Mesenchymal stem cell (in vitro differentiated cells and primary cell): ENCODE data around the gene FZD7.

ENCODE experiments used
- DNase-seq: peaks from one replicate; pipeline ENCODE4 v3.0.0-alpha.2; 2013
- H2AFZ ChIP-seq: one replicate; pipeline ENCODE4 v1.6.1; 2013; ENCODE audit warnings: low read depth, mild to moderate bottlenecking, control low read depth, inconsistent platforms, low read length, moderate library complexity
- H2AK5ac ChIP-seq: 2 replicates; pipeline ENCODE4 v1.6.1; 2013; ENCODE audit warnings: low read length, moderate library complexity, mild to moderate bottlenecking, inconsistent platforms; ENCODE audit not compliant: severe bottlenecking
- H2BK120ac ChIP-seq: one replicate; pipeline ENCODE4 v1.6.1; 2013; ENCODE audit warnings: low read depth, mild to moderate bottlenecking, inconsistent platforms, low read length, moderate library complexity
- H2BK12ac ChIP-seq, 2 experiments: one replicate each; pipeline ENCODE4 v1.6.1; 2013; ENCODE audit warnings: inconsistent platforms in 2 of 2, low read length in 2 of 2, mild to moderate bottlenecking in 2 of 2, moderate library complexity in 2 of 2, control low read depth in 1 of 2
- H2BK15ac ChIP-seq: one replicate; pipeline ENCODE4 v1.6.1; 2013; ENCODE audit warnings: mild to moderate bottlenecking, low read depth, inconsistent platforms; ENCODE audit not compliant: poor library complexity, severe bottlenecking
- H2BK5ac ChIP-seq: 2 replicates; pipeline ENCODE4 v1.6.1; 2013; ENCODE audit warnings: low read depth, mild to moderate bottlenecking, low read length, control low read depth, inconsistent platforms; ENCODE audit not compliant: poor library complexity, severe bottlenecking
- H3K14ac ChIP-seq, 2 experiments: one replicate each; pipeline ENCODE4 v1.6.1; 2013; ENCODE audit warnings: inconsistent platforms in 2 of 2, low read length in 2 of 2, control low read depth in 1 of 2, mild to moderate bottlenecking in 1 of 2, moderate library complexity in 1 of 2
- H3K18ac ChIP-seq, 2 experiments: one replicate each; pipeline ENCODE4 v1.6.1; 2013; ENCODE audit warnings: inconsistent platforms in 2 of 2, low read length in 2 of 2, control low read depth in 1 of 2, low read depth in 1 of 2, mild to moderate bottlenecking in 1 of 2
- H3K23ac ChIP-seq, 2 experiments: one replicate each; pipeline ENCODE4 v1.6.1; 2013; ENCODE audit warnings: inconsistent platforms in 2 of 2, low read length in 2 of 2, mild to moderate bottlenecking in 2 of 2, moderate library complexity in 2 of 2, control low read depth in 1 of 2
- H3K27ac ChIP-seq: 2 replicates; pipeline ENCODE4 v1.5.1; 2013; ENCODE audit warnings: mild to moderate bottlenecking, moderate library complexity, low read length, control low read depth, inconsistent platforms; ENCODE audit not compliant: poor library complexity, severe bottlenecking
- H3K27me3 ChIP-seq, 2 experiments: 2 replicates each; pipeline versions ENCODE4 v1.6.1 to v1.7.0; 2013; ENCODE audit warnings: low read length in 2 of 2, mild to moderate bottlenecking in 2 of 2, moderate library complexity in 2 of 2, control low read depth in 1 of 2, inconsistent platforms in 1 of 2; ENCODE audit not compliant: control insufficient read depth in 1 of 2, insufficient read depth in 1 of 2
- H3K36me3 ChIP-seq, 2 experiments: 2 replicates each; pipeline versions ENCODE4 v1.6.1 to v1.7.0; 2013; ENCODE audit warnings: low read length in 2 of 2, control low read depth in 1 of 2, inconsistent platforms in 1 of 2, low read depth in 1 of 2, mild to moderate bottlenecking in 1 of 2; ENCODE audit not compliant: insufficient read depth in 2 of 2, control insufficient read depth in 1 of 2
- H3K4ac ChIP-seq, 2 experiments: one replicate each; pipeline ENCODE4 v1.6.1; 2013; ENCODE audit warnings: inconsistent platforms in 2 of 2, low read length in 2 of 2, mild to moderate bottlenecking in 2 of 2, moderate library complexity in 2 of 2, control low read depth in 1 of 2, low read depth in 1 of 2
- H3K4me1 ChIP-seq: 2 replicates; pipeline ENCODE4 v1.6.1; 2013; ENCODE audit warnings: low read depth, low read length, control low read depth; ENCODE audit not compliant: control insufficient read depth, insufficient read depth
- H3K4me2 ChIP-seq: 2 replicates; pipeline ENCODE4 v1.6.1; 2013; ENCODE audit warnings: low read length, mild to moderate bottlenecking, inconsistent platforms; ENCODE audit not compliant: poor library complexity, severe bottlenecking
- H3K4me3 ChIP-seq, 2 experiments: 2 replicates each; pipeline versions ENCODE4 v1.5.1 to v1.7.0; 2013; ENCODE audit warnings: low read length in 2 of 2, mild to moderate bottlenecking in 2 of 2, control low read depth in 1 of 2, low read depth in 1 of 2; ENCODE audit not compliant: insufficient read depth in 1 of 2
- H3K79me1 ChIP-seq: replicated peaks from 2 replicates; pipeline ENCODE4 v1.6.1; 2013; ENCODE audit warnings: mild to moderate bottlenecking, control low read depth, low read length, inconsistent platforms; ENCODE audit not compliant: poor library complexity, severe bottlenecking
- H3K9ac ChIP-seq: 2 replicates; pipeline ENCODE4 v1.7.0; 2013; ENCODE audit warnings: mild to moderate bottlenecking, low read length, moderate library complexity
- H3K9me3 ChIP-seq: 2 replicates; pipeline ENCODE4 v1.7.0; 2013; ENCODE audit warnings: mild to moderate bottlenecking, low read length; ENCODE audit not compliant: control insufficient read depth
- H4K8ac ChIP-seq: one replicate; pipeline ENCODE4 v1.6.1; 2013; ENCODE audit warnings: inconsistent platforms, mild to moderate bottlenecking, low read length, moderate library complexity
- H4K91ac ChIP-seq: one replicate; pipeline ENCODE4 v1.6.1; 2013; ENCODE audit warnings: mild to moderate bottlenecking, low read length, inconsistent platforms
- WGBS: methylation state at CpG from one replicate; pipeline ENCODE4 v1.1.7; 2013; ENCODE audit warnings: mixed read lengths; 5-methylcytosine and 5-hydroxymethylcytosine counted together

The FZD7 gene

GRCh38 chr2:202050652-202051051, 17.0 kb downstream of the FZD7 start:
- Histone ChIP-seq H2BK120ac (no peak overlapping the region), H2AFZ (no peak overlapping the region), H3K9me3 (no peaks in the 10 kb centered on the region), H3K4me1 (peaks cover 2% of the 10 kb centered on the region), H3K27ac (no peak overlapping the region), H3K4me2 (no peak overlapping the region), H2AK5ac (no peak overlapping the region), H3K79me1 (no peaks in the 10 kb centered on the region), H4K91ac (no peak overlapping the region), H3K9ac (no peak overlapping the region), H2BK15ac (no peak overlapping the region), H3K14ac (no peak overlapping the region), H2BK5ac (no peak overlapping the region), H3K4ac (no peak overlapping the region), H3K4me3 (no peak overlapping the region), H4K8ac (no peak overlapping the region), H3K23ac (no peak overlapping the region), H2BK12ac (no peak overlapping the region), H3K18ac (no peak overlapping the region), H3K27me3 (peaks cover 3 to 25% of the 10 kb centered on the region in 2 experiments), H3K36me3 (no peaks in the 10 kb centered on the region)
- no peak for DNase-seq

- no peaks in the 10 kb centered on the region for H3K9me3 ChIP-seq
- no peak overlapping the region for H2AK5ac ChIP-seq
- no peak overlapping the region for H3K4ac ChIP-seq
- H3K36me3 ChIP-seq, result no peaks in the 10 kb centered on the region
- no peak overlapping the region for H2AFZ ChIP-seq
- H2BK120ac ChIP-seq, result no peak overlapping the region
- H3K18ac ChIP-seq, result no peak overlapping the region
- H2BK5ac ChIP-seq, result no peak overlapping the region
- H3K23ac ChIP-seq, result no peak overlapping the region
- H2BK15ac ChIP-seq, result no peak overlapping the region
- no peak overlapping the region for H3K4me3 ChIP-seq
- H3K79me1 ChIP-seq, result no peaks in the 10 kb centered on the region
- H3K14ac ChIP-seq, result no peak overlapping the region
- no peak for DNase-seq
- no peak overlapping the region for H3K9ac ChIP-seq
- no peak overlapping the region for H4K91ac ChIP-seq
- H3K4me1 ChIP-seq, result peaks cover 2% of the 10 kb centered on the region
- no peak overlapping the region for H3K27ac ChIP-seq
- 68% methylated on average over 8 of the region's 8 CpGs for WGBS
- peaks cover 3 to 35% of the 10 kb centered on the region in 2 experiments for H3K27me3 ChIP-seq
- peak overlapping the region; percentile 32 for H4K8ac ChIP-seq
- no peak overlapping the region for H2BK12ac ChIP-seq
- peak overlapping the region; percentile 48 for H3K4me2 ChIP-seq
These were observed 18.0 kb downstream of the FZD7 start for GRCh38 chr2:202051499-202052161.

- Histone ChIP-seq H3K79me1 (no peaks in the 10 kb centered on the region), H3K23ac (no peak overlapping the region), H4K91ac (no peak overlapping the region), H3K4ac (no peak overlapping the region), H3K36me3 (no peaks in the 10 kb centered on the region), H2BK15ac (no peak overlapping the region), H4K8ac (no peak overlapping the region), H3K18ac (no peak overlapping the region), H2BK5ac (no peak overlapping the region), H2AK5ac (no peak overlapping the region), H3K4me2 (no peak overlapping the region), H2AFZ (no peak overlapping the region), H3K9ac (no peak overlapping the region), H2BK12ac (no peak overlapping the region), H3K27ac (no peak overlapping the region), H3K14ac (no peak overlapping the region), H3K27me3 (peaks cover 3 to 36% of the 10 kb centered on the region in 2 experiments), H3K9me3 (no peaks in the 10 kb centered on the region), H3K4me3 (no peak overlapping the region), H3K4me1 (peaks cover 2% of the 10 kb centered on the region), H2BK120ac (no peak overlapping the region)
- no CpG with 5 or more reads among the region's 1 CpG for WGBS
- DNase-seq, result no peak
These were observed 18.6 kb downstream of the FZD7 start for GRCh38 chr2:202052235-202052634.

- no peak overlapping the region for H3K23ac ChIP-seq
- H3K4me1 ChIP-seq, result peaks cover 2% of the 10 kb centered on the region
- H3K36me3 ChIP-seq, result no peaks in the 10 kb centered on the region
- H3K4me2 ChIP-seq, result no peak overlapping the region
- DNase-seq, result no peak
- no peak overlapping the region for H2BK15ac ChIP-seq
- H2AK5ac ChIP-seq, result no peak overlapping the region
- no peaks in the 10 kb centered on the region for H3K79me1 ChIP-seq
- H2BK120ac ChIP-seq, result no peak overlapping the region
- 69% methylated on average over 3 of the region's 3 CpGs for WGBS
- H2BK12ac ChIP-seq, result no peak overlapping the region
- peaks cover 3 to 38% of the 10 kb centered on the region in 2 experiments for H3K27me3 ChIP-seq
- H2BK5ac ChIP-seq, result no peak overlapping the region
- no peak overlapping the region for H3K4ac ChIP-seq
- H3K9me3 ChIP-seq, result no peaks in the 10 kb centered on the region
- H3K4me3 ChIP-seq, result no peak overlapping the region
- peak overlapping the region; percentile 28 for H4K91ac ChIP-seq
- no peak overlapping the region for H3K9ac ChIP-seq
- no peak overlapping the region for H2AFZ ChIP-seq
- H3K27ac ChIP-seq, result no peak overlapping the region
- no peak overlapping the region for H4K8ac ChIP-seq
- no peak overlapping the region for H3K14ac ChIP-seq
- H3K18ac ChIP-seq, result no peak overlapping the region
These were observed 21.0 kb downstream of the FZD7 start for GRCh38 chr2:202054679-202055078.
